ENCODE results near the gene HIVEP3.

HIVEP3 gene

DNA sequence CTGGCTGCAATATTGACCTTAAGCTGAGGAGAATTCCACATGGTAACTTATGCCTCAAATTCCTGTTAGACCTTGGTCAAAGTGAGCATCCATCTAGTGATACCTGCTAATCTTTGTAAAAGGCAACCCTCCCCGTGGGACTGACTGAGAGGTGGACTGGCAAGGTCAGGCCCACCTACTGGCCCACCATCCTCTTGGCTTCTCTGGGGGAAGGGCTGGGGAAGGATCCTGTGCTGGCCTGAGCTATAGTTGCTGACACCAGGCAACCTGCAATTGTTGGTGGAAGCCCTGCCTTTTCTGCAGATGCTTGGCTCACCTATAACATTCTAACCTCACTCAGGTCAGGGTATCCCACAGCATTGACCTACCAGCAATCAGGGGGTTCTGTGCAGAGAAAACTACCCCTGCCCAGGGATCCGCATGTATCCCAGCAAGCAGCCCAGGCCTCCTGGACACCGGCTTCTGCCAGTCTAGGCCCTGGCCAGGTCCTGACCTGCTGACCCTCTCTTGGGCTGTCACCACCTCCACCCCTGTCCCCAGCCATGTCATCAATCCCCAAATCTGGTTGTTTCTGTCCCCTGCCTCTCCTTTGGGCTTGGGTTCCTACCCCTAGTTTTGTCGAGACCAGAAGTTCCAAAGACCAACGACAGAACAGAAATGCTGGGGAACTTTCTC is 326.1 kb downstream of the HIVEP3 start:
- no peak for DNase-seq

DNA sequence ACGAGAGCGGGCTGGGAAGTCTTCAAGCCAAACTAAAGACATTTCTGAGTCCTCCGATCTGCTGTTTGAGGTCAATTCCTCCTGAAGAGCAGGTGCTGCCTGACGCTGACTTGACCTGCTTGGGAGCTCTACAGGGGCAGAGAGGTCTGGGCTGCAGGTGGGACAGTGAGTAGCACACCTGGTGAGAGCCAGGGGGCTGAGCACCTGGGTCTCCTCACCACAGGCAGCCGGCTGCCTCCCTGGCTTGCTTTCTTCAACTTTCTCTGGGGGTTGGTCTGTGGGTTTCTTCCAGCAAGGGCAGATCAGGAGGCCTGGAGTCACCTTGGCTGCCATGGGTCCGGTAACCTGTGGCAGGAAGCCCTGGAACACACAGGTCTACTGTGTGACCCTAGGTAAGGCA is 326.8 kb downstream of the HIVEP3 start:
- DNase-seq, result no peak

DNA sequence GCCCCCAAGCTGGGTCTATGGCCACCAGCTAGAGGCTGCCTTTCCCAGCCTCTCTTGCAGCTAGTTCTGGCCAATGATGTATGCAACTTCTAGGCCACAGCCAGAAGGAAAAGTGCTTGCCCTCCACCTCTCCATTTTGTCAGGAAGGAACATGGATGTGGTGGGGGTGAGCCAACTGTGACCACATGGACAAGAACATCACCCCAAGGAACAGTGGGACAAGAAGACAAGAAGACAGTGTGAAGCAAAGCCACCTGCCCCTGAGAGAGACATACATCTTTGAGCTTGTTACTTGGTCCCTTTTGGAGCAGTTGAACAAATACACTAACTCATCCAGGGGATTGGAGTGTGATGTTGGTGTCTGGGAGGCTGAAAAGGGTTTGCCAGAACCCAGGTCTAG is 328.4 kb downstream of the HIVEP3 start:
- no peak for DNase-seq

DNA sequence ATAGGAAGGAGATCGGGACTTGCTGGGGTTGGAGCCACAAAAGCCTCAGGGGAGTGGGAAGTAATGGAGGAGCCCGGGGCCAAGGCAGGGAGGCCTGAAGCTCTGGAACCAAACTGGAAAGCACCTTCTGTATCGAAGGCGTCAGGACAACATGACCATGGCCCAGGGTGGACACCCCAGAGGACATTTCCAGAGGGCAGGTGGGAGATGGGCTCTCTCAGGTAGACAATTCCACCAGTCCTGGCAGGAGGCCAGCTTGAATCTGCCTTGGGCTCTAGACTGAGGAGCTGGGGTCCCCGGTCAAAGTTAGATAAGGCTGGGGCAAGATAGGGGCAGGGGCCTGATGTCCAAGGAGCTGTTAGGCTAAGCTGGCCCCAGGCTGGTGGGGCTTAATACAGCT is 329.3 kb downstream of the HIVEP3 start:
- DNase-seq, result no peak

DNA sequence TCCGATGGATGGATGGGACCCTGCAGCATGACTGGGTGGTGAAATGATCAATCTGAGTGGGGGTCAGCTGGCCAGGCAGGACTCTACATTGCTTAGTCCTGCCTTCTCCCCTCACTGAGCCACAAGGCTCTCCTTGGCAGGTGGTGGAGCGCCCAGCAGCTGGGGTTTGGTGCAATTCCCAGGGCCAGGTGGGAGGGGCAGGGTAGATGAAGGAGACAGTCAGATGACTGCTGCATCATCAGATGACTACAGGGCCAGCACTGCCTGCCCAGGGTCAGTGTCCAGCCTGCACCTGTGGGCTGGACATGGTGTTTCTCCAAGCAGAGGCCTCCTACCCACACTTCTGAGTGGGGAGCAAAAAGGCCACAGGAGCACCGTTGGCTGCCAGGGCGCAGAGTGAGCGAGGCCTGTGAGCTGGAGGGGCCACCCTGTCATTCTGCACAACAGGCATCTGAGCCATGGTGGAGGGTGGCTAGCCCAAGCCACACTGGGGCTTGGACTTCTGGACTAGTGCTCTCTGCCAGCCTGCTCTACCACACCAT is 330.3 kb downstream of the HIVEP3 start:
- DNase-seq, result no peak

DNA sequence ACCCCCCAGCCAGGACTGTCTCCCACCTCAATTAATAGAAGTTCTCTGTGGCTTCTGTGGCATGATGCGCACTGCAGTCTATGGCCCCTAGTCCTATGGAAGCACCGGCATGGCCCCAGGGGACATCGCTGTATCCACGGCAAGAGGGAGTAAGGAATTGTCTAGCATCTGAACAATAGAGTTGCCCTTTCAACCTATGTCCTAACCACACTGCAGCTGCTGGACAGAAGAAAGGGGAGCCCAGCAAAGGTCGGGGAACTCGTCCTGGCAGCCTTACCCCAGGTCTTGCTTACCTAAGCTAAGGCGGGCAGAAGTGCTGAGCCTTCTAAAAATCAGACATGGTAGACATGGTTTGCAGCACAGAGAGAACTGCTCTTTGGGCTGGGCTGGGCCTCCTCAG is 330.9 kb downstream of the HIVEP3 start:
- no peak for DNase-seq

DNA sequence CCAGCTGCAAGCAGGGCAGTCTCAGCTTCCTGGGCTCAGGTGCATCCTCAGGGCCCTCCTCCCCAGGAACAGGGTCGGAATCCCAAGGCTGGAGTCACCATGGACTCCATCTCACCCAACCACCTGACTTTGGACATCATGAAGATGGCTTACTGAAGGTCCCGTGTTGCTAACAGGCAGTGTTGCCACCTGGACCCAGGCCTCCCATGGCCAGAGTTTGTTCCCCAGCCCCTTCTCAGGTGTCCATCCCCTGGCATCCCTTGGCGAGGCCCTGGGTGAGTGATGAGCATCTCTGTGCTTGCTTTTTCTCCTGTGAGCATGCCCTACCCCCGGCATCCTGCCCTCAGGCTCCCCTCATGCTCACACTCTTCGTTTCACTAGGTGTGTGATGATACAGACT is 332.5 kb downstream of the HIVEP3 start:
- no peak for DNase-seq

DNA sequence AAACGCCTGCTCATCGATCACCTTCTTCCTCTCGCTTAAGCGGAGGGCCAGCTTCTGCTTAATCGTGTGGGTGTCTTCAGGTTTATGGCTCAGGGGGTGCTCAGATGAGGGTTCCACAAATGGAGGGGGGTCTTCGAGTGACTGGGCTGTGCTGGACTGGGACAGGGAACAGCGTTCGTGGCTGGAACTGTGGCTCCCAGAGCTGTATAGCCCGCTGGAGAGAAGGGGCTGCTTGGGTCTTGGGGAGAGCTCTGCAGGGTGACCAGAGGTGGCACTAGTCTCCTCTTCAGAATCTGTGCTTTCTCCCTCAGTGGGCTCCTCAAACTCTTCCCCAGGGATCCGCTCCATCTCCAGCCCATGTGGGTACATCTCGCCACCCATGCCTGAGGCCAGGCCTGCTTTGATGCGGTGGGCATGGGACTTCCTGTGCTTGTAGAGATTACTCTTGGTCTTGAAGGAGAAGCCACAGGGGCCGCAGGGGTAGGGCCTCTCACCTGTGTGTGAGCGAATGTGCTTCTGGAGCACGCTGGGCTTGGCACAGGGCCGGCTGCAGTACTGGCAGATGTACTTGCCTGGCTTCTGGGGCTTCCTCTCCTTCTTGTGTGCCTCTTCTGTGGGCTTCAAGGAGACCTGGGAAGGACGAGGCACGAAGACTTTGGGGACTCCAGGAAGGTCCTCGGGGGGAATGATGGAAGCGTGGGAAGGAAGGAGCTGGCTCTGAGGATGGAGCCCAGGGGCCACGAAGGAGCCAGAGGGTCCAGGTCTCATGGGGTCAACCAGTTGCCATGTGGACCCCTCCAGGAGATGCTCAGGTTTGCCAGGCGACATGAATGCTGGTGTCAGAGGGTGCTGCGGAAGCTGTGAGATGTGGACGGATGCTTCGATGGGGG is 334.8 kb downstream of the HIVEP3 start:
- no peak for DNase-seq

DNA sequence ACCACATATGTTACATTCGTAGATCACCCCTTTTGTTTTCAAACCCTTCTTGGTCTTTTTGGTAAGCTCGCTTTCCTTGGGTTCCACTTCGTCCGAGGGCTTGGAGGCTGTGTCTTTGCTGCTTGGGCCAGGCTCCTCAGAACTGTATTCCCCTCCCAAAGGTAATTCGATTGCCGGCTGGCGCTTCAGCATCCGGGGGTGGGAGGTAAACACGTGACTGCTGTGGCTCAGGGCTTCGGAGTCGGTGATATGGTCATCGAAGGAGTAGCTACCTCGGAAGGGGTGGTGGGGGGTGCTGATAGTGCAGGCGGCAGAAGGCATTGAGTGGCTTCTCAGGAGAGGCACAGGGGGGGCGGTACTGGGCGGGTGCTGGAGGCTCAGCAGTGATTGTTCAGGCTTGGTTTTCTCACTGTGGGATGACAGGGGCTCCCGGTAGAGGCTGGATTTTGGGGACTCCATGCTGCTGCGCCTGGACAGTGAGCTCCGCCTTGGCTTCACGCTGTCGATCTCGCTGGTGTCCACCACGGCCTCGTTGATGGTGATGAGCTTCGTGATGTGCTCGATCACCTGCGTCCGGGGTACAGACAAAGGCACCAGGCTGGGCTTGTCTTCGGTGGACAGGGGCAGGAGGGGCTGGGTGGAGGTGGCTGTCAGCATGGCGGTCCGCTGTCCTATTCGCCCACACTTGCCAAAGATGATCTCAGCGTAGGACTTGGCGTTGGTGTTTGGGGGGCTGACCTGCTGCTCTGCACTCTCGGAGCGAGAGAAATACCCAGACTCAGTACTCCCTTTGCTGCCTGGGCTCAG is 335.7 kb downstream of the HIVEP3 start:
- no peak for DNase-seq

DNA sequence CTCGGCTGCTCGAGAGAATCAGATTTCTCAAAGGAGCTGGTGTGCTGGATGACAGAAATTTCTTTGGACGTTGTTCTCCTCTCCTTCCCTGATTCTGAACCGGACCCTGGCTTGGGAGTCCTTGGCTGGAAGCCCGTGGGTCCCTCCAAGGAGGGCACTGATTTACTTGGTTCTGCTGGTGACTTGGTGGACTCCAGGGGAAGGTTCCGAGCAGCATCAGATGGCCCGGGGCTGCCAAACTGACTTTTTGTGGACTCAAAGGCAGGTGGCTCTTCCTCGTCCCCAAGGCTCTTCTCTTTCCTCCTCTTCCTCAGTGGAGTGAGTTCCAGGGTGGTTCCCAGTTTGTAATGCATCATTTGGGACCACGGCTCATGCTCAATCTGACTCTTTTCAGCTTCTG is 336.4 kb downstream of the HIVEP3 start:
- no peak for DNase-seq

DNA sequence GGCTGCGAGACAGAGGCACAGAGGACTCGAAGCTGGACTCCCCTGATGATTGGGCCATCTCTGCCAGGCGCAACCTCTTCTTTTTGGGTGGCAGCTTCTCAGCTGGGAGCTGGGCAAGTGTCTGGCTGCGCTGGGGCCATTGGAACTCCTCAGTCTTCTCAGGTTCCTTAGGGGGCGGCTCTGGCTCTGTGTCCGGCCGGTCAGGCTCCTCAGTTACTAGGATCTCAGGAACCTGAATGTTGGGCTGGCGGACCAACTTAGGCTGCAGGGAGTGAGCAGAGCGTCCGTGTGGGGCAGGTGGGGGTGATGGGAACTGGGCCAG is 336.8 kb downstream of the HIVEP3 start:
- no peak for DNase-seq

DNA sequence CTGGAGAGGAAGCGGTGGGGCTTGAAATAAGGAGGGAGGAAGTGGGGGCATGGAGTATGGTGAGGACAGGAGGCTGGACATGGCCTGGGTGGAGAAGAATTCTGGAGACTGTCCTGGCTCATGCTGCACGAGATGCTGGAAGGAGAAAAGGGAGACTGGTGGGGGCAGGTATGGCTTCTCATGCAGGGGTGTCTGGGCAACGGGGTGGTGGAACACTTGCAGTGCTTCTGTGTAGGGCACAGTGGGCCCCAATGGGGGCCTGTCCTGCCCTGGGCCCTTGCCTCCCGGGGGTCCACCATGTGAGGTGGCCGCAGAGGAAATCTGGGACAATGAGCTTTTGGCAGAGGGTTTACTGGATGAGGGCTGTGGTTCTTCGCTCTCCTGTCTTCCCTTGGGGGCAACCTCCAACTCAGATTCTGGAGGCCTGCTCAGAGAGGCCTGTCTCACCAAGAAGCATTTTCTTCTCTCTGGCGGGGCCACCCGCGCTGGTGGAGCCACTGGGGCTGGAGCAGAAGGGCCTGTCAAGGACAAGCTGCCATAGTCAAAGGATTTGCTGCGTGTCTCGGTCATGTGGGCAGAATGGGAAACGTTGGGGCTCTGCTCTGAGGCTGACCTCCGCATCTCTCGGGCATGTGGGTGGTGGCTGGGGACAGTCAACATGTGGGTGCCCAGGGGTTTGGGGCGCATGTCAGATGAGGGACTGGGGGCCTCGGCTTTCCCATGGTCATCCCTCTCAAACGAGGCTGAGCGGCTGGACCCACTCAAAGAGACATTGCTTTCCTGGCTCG is 337.3 kb downstream of the HIVEP3 start:
- no peak for DNase-seq

DNA sequence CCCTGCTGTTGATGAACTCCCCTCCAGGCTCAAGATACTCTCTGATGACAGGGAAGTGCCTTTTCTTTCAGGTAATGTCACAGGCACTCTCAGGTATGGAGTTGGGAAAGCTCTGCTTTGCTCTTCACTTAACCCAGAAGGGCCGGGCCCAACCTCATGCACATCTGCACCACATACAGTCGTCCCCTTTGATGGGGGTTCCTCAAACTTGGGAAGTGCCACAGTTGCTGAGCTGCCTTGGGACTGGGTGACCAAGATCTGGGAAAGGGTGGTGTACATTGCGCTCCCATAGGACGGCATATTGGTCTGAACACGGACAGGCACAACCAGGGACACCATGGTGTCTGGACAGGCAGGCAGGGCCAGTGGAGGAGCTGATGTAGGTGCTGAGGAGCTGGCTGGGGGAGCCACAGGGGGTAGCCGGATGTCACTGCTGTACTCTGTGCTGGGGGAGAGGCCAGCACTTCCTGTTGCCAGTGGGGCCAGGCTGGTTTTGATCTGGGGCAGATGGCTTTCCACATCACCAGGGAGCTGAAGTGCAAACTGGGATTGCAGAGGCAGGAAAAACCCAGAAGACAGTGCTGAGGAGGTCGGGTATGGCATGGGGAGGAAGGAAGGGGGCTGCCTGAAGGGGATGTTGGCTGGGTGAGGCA is 338.1 kb downstream of the HIVEP3 start:
- DNase-seq, result no peak

DNA sequence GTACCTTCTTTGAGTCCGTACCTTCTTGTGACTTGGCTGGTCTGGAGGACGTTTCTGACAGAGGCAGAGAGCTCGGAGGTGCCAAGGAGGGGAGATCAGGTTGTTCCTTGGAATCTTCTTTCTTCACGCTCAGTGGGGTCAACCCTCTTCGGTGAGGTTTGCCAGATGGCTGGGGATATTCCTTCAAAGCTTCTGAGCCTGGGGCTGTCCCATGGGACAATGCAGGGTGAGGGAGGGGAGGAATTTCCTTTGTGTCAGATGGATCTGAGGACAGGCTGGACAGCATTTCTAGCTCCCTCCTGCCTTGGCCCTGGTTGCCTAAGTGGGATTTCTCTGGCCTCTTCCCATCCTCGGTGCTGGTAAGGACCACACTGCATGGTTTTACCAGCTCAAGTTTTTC is 338.7 kb downstream of the HIVEP3 start:
- peak; percentile 44 for DNase-seq

DNA sequence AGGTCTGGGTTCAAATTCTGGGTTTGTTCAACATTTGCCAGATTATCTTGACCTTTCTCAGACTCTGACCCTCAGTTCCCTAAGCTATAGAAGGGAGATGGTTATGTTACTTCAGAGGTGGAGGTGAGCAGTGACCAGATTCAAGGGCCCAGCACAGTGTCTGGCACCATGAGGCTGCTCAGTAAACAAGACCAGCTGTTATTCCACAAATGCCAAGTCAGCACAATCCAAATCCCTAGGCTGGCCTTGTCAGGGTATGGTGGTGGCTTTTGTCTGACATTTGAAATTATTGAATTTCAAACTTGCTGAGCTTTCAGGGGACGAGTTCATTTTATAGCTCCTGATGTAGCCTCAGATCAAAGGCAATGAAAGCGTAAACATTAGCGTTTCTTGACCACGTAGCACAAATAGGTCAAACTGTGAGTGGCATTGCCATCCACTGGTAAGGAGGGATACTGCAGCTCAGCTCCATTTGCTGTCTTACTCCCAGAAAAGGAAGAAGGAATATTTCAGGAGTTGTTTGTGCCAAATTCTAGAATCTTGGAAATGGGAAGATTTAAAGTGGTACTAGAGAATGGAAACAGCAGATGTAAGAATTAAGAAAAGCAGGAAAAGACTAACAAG is 339.9 kb downstream of the HIVEP3 start:
- no peak for DNase-seq

DNA sequence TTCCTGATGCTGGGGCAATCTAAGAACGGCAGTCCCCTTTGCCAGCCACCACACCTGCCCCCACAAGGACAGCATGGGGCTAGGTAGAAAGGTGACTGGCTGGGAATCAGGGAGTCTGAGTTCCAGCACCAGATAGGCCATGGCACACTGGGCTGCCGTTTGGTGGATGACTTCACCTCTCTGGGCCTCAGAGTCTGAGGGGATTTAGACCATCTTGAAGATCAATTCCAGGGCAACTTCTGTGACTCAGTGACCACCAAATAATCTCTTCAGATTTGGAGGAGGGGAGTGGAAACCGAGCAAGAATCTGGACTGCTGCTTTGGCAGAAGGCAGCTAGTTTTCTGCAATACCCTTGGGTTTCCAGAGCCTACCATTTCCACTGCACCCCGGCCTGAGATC is 342.1 kb downstream of the HIVEP3 start:
- DNase-seq, result no peak

DNA sequence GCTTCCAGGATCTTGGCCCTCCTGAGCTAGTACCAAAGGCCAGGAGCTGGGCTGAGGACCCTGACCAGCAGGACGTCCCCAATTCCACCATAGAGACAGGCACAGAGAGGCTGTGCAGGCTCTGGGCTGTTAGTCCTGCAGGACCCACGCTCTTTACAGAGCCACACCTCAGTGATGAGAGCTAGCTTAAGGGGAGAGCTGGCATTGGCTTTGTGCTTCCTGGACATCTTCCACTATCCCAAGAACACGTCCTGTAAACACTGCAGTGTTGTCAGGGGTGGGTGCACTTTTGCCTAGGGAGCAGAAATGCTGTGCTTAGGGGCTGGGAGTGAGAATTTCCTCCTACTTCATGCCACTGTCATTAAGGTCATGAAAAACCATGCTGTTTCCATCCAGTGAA is 342.5 kb downstream of the HIVEP3 start:
- no peak for DNase-seq

DNA sequence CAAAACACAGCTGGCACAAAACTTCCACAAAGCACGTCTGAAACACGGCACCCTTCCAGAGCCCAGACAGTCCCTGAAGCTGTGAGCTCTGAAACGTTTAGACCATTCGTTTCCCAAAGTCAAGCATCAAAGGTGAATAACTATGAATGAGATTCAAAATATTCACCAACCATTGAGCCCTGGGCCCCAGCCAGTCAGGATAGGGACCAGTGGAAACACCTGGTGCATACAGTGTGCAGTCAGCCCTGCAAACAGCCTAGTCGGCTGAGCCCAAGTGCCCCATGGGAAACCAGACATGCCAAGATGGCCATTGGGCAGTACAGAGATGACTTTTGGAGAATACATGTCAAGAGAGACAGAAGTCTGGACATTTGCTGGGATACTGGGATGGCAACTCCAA is 343.9 kb downstream of the HIVEP3 start:
- DNase-seq, result no peak

DNA sequence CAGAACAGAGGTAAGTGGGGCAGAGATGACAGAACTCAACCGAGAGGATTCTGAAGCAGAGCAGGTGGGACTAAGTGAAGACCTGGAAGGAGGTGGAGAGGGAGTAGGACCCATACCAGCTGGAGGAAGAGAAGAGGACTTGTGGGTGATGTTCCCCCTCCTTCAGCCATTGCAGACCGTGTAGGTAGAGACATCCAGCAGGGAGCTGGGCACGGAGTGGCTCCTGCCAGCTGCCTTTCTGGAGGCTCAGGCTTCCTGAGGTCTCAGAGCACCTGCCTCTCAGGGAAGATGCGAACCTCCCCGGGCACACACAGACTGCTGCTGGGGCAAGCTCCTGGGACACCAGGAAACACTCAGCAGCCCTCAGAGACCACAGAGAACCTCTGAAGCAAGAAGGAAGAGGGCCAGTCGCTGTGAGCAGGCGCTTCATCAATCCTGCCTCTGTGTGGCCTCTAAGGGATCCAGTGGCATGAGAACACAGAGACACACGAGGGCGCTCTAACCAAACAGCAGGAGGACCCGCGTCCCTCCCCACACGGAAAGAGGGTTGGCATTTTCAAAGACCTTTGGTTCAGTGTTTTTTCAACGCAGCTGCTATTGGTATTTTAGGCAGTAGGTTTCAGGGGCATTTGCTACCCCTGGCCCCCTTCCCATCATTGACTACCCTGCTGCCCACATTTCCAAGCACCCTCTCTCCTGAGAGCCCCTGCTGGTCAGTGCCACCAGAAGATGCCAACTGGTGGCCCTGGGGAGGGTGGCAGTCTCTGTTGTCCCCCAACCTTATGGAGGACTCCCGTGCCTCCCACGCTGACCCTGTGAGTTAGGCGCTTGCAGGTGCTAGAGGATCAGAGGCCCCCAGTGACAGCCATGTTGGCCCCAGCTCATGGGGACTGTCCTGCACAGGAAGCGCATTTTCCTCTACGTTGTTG is 344.7 kb downstream of the HIVEP3 start:
- no peak for DNase-seq

DNA sequence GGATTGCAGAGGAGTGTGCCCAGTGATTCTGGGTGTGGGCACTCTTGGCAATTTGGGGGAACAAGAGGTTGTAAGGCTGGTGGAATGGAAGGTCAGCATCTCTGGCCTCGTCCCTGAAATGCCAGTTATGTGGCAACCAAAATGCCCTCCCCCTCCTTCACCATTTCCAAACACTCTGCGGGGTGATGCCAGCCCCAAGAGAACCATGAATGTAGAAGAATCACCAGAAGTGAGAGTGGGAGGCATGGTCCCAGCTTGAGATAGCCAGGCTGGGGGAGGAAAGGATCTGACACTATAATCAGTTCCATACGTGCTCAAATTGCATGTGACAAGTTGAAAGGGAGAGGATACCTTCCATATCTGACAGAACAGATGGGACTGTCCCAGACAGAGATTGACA is 345.5 kb downstream of the HIVEP3 start:
- DNase-seq, result no peak

DNA sequence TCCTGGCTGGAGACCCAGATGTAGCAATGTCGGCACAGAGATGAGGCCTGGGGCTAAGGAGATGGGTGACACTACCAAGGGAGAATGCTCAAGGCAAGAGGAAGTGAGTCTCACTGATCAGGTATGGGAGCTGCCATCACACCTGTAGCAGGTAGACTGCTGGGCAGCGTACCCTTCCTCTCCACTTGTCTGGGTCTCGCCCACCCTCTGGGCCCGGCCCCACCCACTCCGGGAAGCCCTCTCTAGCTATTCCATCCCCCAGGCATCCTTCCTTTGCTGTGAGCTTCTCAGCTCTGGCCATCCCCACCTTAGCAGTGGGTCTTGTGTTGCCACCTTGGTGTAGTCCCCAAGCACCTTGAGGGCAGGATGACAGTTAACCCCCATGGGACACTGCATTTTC is 346.5 kb downstream of the HIVEP3 start:
- DNase-seq, result no peak

Data from NCI-H524 treated with DMSO at 0.1 percent for 48 hours (cell line).